SK-N-SH treated with all-trans-retinoic acid at 6 μM for 48 hours (cell line): Measurements from ENCODE around the gene AMN.

ENCODE experiments used
- BACH2 ChIP-seq: fragments of 250-450 bp; sonication (Bioruptor Pico); IDR thresholded peaks from 2 replicates; pipeline ENCODE4 v1.9.0; 2021; ENCODE audit warnings: mild to moderate bottlenecking, borderline replicate concordance
- GLIS3 ChIP-seq: fragments of 250-450 bp; sonication (Bioruptor Pico); IDR thresholded peaks from 2 replicates; pipeline ENCODE4 v1.5.0; 2020; ENCODE audit warnings: mild to moderate bottlenecking, moderate library complexity
- SNAI2 ChIP-seq: fragments of 250-450 bp; sonication (Bioruptor Pico); IDR thresholded peaks from 2 replicates; pipeline ENCODE4 v1.5.0; 2020; ENCODE audit warnings: mild to moderate bottlenecking, moderate library complexity
- TCF4 ChIP-seq: fragments of 250-450 bp; sonication (Bioruptor Pico); IDR thresholded peaks from 2 replicates; pipeline ENCODE4 v1.8.0; 2021; ENCODE audit warnings: mild to moderate bottlenecking, moderate library complexity, borderline replicate concordance

- TF ChIP-seq BACH2 (CRISPR knock-in tag) (no peak), TCF4 (CRISPR knock-in tag) (no peak), GLIS3 (CRISPR knock-in tag) (no peak), SNAI2 (CRISPR knock-in tag) (no peak)
Observed at GRCh38 chr14:102967506-102967795, 45.0 kb downstream of the AMN start.
